ENCODE measurements around the gene ENO4. TPM values are rescaled to one million over a fixed set of nuclear protein-coding genes. Genes with fewer than 3 reads are reported as not detected.

The ENO4 gene
- total RNA-seq, 1 experiment from 2014 or later, result not detected

- DNase-seq (ENCODE audit: low spot score), result no peak
Observed at GRCh38 chr10:116910910-116911309, 61.6 kb downstream of the ENO4 start.

- no peak for DNase-seq (ENCODE audit: low spot score)
Observed at GRCh38 chr10:116912162-116912561, 62.9 kb downstream of the ENO4 start.

DNA sequence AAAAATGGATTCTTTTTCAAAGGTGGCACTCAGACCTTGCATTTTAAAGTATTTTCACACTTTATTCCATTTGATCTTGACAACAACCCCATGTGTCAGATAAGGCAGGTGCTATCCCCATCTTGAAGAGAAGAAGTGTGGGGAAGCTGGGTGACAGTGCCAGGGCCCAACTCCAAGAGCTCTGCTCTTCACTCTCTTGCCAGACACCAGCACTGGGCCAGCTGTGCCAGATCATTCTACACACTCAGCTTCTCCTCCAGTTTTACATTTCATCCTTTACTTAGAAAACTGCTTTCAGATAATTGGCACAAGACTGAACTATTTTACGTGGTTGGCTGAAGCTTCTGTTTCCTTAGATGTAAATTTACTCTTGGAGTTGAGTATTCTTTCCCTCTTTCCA, 64.4 kb downstream of the ENO4 start:
- no peak for DNase-seq (ENCODE audit: low spot score)

GRCh38 chr10:116915340-116915739, 66.0 kb downstream of the ENO4 start:
- no peak for DNase-seq (ENCODE audit: low spot score)

DNA sequence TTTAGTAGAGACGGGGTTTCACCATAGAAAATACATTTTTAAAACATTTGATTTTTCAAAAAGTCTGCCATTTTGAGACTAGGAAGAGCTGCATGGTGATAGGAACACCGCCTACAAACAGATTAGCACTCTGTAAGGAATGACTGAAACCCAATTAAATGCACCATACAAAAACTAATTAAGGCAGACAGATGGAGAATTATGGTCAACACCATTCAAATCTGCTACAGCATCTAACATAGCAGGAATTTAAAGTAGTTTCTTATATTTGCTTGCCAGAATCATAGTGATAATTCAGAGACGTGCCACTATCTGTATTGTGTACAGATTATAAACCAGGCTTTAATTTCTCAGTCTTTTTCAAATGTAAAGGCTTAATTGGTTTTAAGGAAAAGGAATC, 68.2 kb downstream of the ENO4 start:
- DNase-seq (ENCODE audit: low spot score), result no peak

DNA sequence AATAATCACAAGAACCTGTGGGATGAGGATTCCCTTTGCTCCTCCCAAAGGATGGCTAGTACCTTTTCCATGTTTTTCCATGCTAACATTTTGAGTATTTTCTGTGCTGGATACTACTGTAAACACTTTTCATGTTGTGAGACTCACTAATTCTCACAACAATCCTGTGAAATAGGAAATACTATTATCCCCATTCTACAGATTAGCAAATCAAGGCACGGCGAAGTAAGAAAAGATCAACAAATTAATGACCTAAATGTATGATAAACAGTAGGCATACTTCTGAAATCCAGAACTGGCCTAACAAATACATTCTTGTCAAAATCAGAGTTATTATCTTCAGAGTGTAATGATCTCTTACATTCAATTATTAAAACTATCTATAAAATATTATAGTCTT, 69.3 kb downstream of the ENO4 start:
- no peak for DNase-seq (ENCODE audit: low spot score)

- DNase-seq (ENCODE audit: low spot score), result no peak
Observed at GRCh38 chr10:116919164-116919563, 69.9 kb downstream of the ENO4 start.

- no peak for DNase-seq (ENCODE audit: low spot score)
Observed at GRCh38 chr10:116919706-116920105, 70.4 kb downstream of the ENO4 start.

DNA sequence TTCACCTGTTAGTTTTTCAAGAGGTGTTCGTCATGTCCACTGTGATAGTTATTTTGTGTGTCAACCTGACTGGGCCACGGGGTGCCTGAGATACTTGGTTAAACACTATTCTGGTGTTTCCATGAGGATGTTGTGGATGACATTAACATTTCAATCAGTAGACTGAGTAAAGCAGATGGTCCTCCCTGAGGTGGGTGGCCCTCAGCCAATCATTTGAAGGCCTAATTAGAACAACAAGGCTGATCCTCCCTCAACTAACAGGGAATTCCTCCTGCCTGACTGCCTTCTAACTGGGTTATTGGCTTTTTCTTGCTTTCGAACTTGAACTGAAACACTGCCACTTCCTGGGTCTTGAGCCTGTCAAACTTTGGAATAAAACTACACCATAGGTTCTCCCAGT, 75.8 kb downstream of the ENO4 start:
- DNase-seq (ENCODE audit: low spot score), result no peak

DNA sequence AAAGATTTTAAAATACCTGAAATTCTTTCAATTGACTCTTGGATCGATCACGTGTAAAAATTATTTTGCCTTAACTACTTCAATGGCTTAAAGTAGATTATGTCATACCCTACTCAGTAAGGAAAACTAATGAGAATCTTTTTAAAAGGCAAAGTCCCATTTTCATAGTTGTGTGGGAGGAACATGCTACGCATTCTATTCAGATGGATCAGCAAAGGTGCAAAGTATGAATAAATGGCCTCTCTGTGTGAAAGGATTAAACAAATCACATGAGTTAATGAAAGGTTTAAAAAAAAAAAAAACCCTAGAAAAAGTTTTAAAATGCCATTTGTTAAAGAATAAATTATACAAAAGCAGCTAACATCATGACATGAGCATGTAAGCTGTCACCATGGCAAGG, 77.1 kb downstream of the ENO4 start:
- no peak for DNase-seq (ENCODE audit: low spot score)

DNA sequence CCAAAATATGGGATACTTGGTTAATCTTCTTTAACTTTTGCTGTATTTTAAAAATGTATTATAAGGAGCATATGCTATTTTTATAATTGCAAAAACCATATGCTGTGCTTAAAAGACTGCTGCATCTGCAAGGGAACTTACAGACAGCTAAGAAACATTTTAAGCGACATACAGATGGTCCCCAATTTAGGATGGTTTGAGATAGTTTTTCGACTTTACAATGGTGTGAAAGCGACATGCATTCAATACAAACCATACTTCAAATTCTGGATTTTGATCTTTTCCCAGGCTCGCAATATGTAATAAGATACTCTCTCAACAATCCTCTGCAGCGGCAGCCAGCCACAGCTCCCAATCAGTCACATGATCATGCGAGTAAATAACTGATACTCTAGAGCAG, 82.5 kb downstream of the ENO4 start:
- DNase-seq (ENCODE audit: low spot score), result no peak

Other genes with a start within 250 kb of the ENO4 start
- gene PNLIPRP2, start 228.5 kb upstream of the ENO4 start, total RNA-seq (2014; rRNA removed; shearing (Covaris generic)), result not detected in 2 replicates
- 0.18 and 0.92 TPM in 2 replicates for gene HSPA12A, start 106.9 kb upstream of the ENO4 start, total RNA-seq (2014; rRNA removed; shearing (Covaris generic))
- gene SHTN1, start 155.7 kb downstream of the ENO4 start, total RNA-seq (2014; rRNA removed; shearing (Covaris generic)), result 4.5 and 4.7 TPM in 2 replicates